Coronary artery (tissue), 2 donors: ENCODE data around the gene PBX1.

ENCODE experiments used
- DNase-seq: peaks from one replicate; pipeline ENCODE4 v3.0.0-alpha.2; 2017; ENCODE audit warnings: low spot score
- H3K27ac ChIP-seq, 2 donors: fragments of 200-600 bp; sonication (generic); one replicate each; pipeline ENCODE4 v1.5.1; 2016 to 2019
- H3K4me3 ChIP-seq: fragments of 200-600 bp; sonication (generic); 2 replicates; pipeline ENCODE4 v1.5.1; 2016; ENCODE audit warnings: mild to moderate bottlenecking, moderate library complexity
- TF ChIP-seq, protein P1 (sequence below): fragments of 200-600 bp; sonication (generic); IDR thresholded peaks from one replicate; pipeline ENCODE4 v1.5.1; 2019; ENCODE audit warnings: antibody characterized with exemption

Gene PBX1

DNA sequence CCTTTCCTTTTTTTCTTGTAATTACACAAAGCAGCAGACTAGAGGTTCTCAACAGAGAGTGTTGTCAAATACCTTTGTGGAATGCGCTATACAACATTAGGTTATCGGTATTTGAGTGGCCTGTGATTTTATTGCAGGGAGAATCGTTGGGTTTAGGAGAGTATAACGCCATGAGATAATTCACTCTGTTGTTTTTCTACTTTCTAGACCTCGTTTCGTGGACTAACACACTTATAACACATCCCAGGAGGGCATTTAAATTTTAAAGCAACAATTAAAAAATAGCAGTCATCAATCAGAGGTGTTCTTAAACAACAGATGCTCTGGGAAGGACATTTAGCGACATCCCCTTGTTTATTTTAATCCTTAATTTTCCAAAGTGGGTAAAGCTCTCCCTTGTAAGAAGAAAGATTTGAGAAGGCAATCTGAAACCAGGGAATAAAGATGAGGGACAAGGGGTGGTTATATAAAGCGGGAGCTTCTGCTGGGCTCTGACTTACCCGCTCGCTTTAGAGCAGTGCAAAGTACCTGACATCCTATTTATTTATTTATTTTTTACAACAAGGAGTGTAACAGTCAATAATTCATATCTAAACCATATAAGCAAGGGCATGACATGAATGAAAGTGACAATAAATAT lies 4.9 kb downstream of the PBX1 start:
- Histone ChIP-seq H3K27ac (peak overlapping the region; percentile 62 to 75), H3K4me3 (peak overlapping the region; percentile 72)
- TF ChIP-seq, protein P1, sequence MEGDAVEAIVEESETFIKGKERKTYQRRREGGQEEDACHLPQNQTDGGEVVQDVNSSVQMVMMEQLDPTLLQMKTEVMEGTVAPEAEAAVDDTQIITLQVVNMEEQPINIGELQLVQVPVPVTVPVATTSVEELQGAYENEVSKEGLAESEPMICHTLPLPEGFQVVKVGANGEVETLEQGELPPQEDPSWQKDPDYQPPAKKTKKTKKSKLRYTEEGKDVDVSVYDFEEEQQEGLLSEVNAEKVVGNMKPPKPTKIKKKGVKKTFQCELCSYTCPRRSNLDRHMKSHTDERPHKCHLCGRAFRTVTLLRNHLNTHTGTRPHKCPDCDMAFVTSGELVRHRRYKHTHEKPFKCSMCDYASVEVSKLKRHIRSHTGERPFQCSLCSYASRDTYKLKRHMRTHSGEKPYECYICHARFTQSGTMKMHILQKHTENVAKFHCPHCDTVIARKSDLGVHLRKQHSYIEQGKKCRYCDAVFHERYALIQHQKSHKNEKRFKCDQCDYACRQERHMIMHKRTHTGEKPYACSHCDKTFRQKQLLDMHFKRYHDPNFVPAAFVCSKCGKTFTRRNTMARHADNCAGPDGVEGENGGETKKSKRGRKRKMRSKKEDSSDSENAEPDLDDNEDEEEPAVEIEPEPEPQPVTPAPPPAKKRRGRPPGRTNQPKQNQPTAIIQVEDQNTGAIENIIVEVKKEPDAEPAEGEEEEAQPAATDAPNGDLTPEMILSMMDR = no peak
- DNase-seq = no peak

DNA sequence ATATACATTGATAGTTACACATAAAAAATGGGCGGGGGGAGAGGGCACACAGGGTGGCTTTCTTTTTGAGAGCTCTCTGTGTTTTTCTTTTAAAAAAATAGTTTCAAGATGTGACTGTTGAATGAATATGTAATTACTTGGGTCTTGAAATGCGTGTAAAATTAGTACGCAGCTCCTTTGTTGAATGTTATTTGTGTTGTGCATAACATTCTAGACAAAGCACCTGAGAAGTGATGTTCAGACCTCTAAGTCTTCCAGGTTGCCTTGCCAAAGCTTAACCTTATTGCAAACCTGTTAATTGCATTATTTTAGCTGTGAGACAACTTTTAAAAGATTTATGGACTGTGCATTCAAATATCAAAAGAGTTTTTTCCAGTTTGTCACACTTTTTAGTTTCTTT lies 5.4 kb downstream of the PBX1 start:
- Histone ChIP-seq H3K4me3 (peak overlapping the region; percentile 72), H3K27ac (peak overlapping the region; percentile 62 to 75)
- TF ChIP-seq, protein P1 = no peak
- no peak for DNase-seq

- TF ChIP-seq, protein P1 = no peak
- no peak for DNase-seq
- Histone ChIP-seq H3K27ac (peak overlapping the region; percentile 62 to 68), H3K4me3 (peak overlapping the region; percentile 52)
Measured at GRCh38 chr1:164565357-164565756, 6.4 kb downstream of the PBX1 start.

DNA sequence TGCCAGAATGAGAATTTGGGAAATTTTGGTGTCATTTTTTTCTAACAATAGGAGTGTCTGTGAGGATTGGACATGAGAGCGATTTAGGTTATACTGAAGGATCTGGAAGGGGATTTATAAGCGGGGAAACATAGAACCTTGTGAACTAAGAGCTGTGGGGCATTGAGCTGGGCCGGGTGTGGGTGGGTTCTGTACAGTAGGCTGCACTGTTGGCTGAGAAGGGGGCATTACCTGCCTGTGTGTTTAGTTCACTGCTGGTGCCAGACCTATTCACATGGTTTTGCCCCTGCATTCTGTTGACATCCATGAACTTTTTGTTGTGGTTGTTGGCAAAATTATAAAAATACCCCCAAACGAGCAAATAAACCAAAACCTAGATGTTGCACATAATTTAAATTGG lies 8.8 kb downstream of the PBX1 start:
- TF ChIP-seq, protein P1 = no peak
- H3K27ac ChIP-seq = peak overlapping the region; percentile 19 to 47
- peak overlapping the region; percentile 40 for H3K4me3 ChIP-seq
- no peak for DNase-seq

- H3K4me3 ChIP-seq = peak overlapping the region; percentile 30
- TF ChIP-seq, protein P1 = no peak
- no peak overlapping the region for H3K27ac ChIP-seq
- DNase-seq = no peak
Measured at GRCh38 chr1:164569241-164569640, 10.3 kb downstream of the PBX1 start.

DNA sequence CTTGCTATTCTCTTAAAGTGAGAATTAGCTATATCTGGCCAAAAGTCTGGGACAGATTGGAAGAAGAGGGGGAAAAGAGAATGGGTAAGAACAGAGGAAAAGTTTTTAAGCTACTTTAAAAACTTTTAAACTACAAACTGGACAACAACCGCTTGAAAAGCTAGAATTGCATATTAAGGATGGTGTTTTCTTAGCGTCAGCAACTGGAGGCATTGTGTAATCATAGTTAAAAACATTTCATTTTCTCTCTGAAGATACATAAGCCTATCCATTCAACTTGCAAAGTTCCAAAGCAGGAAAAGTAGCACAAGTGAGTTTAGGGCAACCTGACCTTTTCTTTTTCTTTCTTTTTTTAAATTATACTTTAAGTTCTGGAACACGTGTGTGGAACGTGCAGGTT lies 10.9 kb downstream of the PBX1 start:
- peak overlapping the region in 1 of 2 donors; percentile 57 for H3K27ac ChIP-seq
- TF ChIP-seq, protein P1 = no peak
- no peak for DNase-seq
- H3K4me3 ChIP-seq = peak overlapping the region; percentile 30

GRCh38 chr1:164571333-164571732 lies 12.3 kb downstream of the PBX1 start:
- Histone ChIP-seq H3K4me3 (no peak overlapping the region), H3K27ac (no peak overlapping the region)
- DNase-seq = no peak
- TF ChIP-seq, protein P1 = no peak
